Spleen (tissue), 11 donors: ENCODE results near the gene MPND. TPM values are rescaled to one million over a fixed set of nuclear protein-coding genes. Genes with fewer than 3 reads are reported as not detected.

Experiments
- DNase-seq: peaks from one replicate; pipeline ENCODE4 v3.0.0-alpha.2; 2020
- H3K27ac ChIP-seq, 8 donors: fragments of 200-600 bp; sonication (generic) in 7 of 8; 1 replicate in 4 of 8; 2 replicates in 4 of 8; pipeline versions ENCODE4 v1.5.0 to v1.8.0; 2016 to 2021; ENCODE audit warnings: inconsistent platforms in 4 of 8, mild to moderate bottlenecking in 4 of 8, moderate library complexity in 1 of 8
- H3K27me3 ChIP-seq, 7 donors: fragments of 200-600 bp; sonication (generic) in 6 of 7; replicated peaks in 1 of 7; 1 replicate in 4 of 7; 2 replicates in 3 of 7; pipeline versions ENCODE4 v1.5.0 to v1.8.0; 2016 to 2021; ENCODE audit warnings: inconsistent platforms in 3 of 7, mild to moderate bottlenecking in 1 of 7
- H3K36me3 ChIP-seq, 6 donors: fragments of 200-600 bp; sonication (generic) in 5 of 6; 1 replicate in 4 of 6; 2 replicates in 2 of 6; pipeline versions ENCODE4 v1.5.0 to v1.8.0; 2016 to 2021; ENCODE audit warnings: inconsistent platforms in 2 of 6
- H3K4me1 ChIP-seq, 6 donors: fragments of 200-600 bp; sonication (generic) in 5 of 6; 1 replicate in 3 of 6; 2 replicates in 3 of 6; pipeline versions ENCODE4 v1.5.0 to v1.8.0; 2016 to 2021; ENCODE audit warnings: inconsistent platforms in 3 of 6
- H3K4me3 ChIP-seq, 8 donors: fragments of 200-600 bp; sonication (generic) in 7 of 8; 1 replicate in 4 of 8; 2 replicates in 4 of 8; pipeline versions ENCODE4 v1.5.0 to v1.8.0; 2016 to 2021; ENCODE audit warnings: inconsistent platforms in 4 of 8, mild to moderate bottlenecking in 4 of 8, moderate library complexity in 2 of 8
- H3K9me3 ChIP-seq, 8 donors: fragments of 200-600 bp; sonication (generic) in 7 of 8; 1 replicate in 4 of 8; 2 replicates in 4 of 8; pipeline versions ENCODE4 v1.5.0 to v1.8.0; 2016 to 2021; ENCODE audit warnings: inconsistent platforms in 4 of 8
- CTCF ChIP-seq, 11 experiments: fragments of 200-600 bp in 7 of 11; fragments of 450-650 bp in 4 of 11; sonication (generic) in 4 of 11; IDR thresholded peaks in 8 of 11; conservative IDR thresholded peaks in 3 of 11; 1 replicate in 7 of 11; 2 replicates in 4 of 11; pipeline versions ENCODE4 v1.4.0 to v1.8.0; 2016 to 2021; ENCODE audit warnings: antibody characterized with exemption in 11 of 11, inconsistent platforms in 4 of 11, mild to moderate bottlenecking in 1 of 11
- POLR2A ChIP-seq, 3 donors: fragments of 450-650 bp; IDR thresholded peaks; one replicate each; pipeline ENCODE4 v1.5.1; 2017; ENCODE audit warnings: antibody characterized with exemption in 3 of 3, mild to moderate bottlenecking in 1 of 3
- POLR2AphosphoS5 ChIP-seq, 3 donors: sonication (generic); formaldehyde crosslinking; IDR thresholded peaks; one replicate each; pipeline ENCODE4 v1.5.1; 2017; ENCODE audit warnings: antibody characterized with exemption in 3 of 3
- WGBS, 5 donors: extraction: QIAGEN DNeasy Blood & Tissue Kit in 3 of 5; methylation state at CpG; one replicate each; pipeline versions ENCODE4 v1.1.5 to v1.1.7; 2013 to 2018; 5-methylcytosine and 5-hydroxymethylcytosine counted together
- intact Hi-C: fragments of 100-400 bp; cut with DNase I; formaldehyde crosslinking; loops from one replicate; pipeline ENCODE4 v1.15.0; 2023; ENCODE audit warnings: low total_unique reads
- polyA plus RNA-seq, 3 donors: library from polyadenylated mRNA; stranded (reverse); fragments of 200-250 nt; gene quantifications; one replicate each; pipeline ENCODE4 v1.2.1, GENCODE V29; 2013
- total RNA-seq, 7 donors: library from RNA; depleted of rRNA in 3 of 7; stranded (reverse); fragments of >200 nt in 3 of 7; fragmentation: NEBNext Ultra II Directional in 4 of 7; extraction: Animal tissue kit (Norgen Biotek cat#: 25700) in 4 of 7; gene quantifications; one replicate each; pipeline versions ENCODE4 v1.1.0 to v1.2.1, GENCODE V29; 2016 to 2021
- donor health status: healthy with polysubstance abuse.
- donor health status: DM: no; HTN: no; CAD: no; lungs with moderate emphysema.
- donor health status: DM: no; HTN: no; CAD: no.
- donor health status: Bipolar disorder and iron deficiency.
- donor health status: healthy.
- donor health status: DM: no; HTN: no; CAD: no.
- donor health status: DM: yes; HTN: yes; CAD: no.

MPND gene
- total and polyA plus RNA-seq, 10 donors, result 6.4 to 24.2 (median 16.0) TPM

DNA sequence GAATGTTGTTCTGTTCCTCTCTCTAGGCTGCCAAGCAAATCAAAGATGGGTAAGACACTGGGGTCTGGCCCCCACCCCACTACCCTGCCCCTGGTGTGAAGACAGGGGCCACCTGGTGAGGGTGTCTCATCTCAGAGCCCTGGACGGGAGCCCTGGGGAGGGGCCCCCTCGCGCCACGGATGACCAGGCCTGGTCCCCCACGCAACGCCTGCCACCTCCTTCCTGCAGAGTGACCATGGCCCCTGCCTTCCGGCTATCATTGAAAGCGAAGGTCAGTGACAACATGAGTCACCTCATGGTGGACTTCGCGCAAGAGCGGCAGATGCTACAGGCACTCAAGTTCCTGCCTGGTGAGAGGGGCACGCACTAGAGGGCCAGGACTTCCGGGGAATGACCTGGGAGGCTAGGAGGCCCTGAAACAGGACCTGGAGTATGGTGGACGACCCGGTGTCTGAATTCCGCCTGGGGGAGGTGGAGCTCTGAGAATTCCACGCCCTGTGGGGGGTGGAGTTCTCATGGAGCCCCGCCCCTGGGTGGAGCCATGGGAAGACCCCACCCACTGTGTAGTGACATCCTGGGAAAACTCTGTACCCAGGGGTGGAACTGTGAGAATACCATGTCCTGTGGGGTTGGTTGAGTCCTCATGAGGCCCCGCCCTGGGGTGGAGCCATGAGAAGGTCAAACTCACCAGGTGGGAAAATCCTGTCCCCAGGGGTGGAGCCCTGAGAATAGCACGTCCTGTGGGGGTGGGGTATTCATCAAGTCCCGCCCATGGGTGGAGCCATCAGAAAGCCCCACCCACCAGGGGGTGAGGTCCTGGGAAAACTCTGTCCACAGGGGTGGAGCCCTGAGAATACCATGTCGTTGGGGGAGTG lies 32.9 kb upstream of the MPND start:
- no peak overlapping the region for H3K4me3 ChIP-seq
- intact Hi-C loops, result no loop called here
- no peaks in the 10 kb centered on the region for H3K9me3 ChIP-seq
- no peak for DNase-seq
- H3K27me3 ChIP-seq, result peaks cover 0 to 20% (median 2%) of the 10 kb centered on the region in 7 donors
- 79 to 86% (median 83%) methylated on average over 14 to 22 of the region's 22 CpGs for WGBS, 5 donors
- H3K36me3 ChIP-seq, result no peaks in the 10 kb centered on the region
- peaks cover 0 to 14% (median 3%) of the 10 kb centered on the region in 6 donors for H3K4me1 ChIP-seq
- no peak for TF ChIP-seq POLR2A (IDR thresholded peaks at IDR 0.05)
- TF ChIP-seq POLR2AphosphoS5 (IDR thresholded peaks at IDR 0.05), result peak in 2 of 3 donors; percentile 5 to 20
- no peak for TF ChIP-seq CTCF (IDR thresholded peaks at IDR 0.05 in 8 of 11, conservative IDR thresholded peaks at IDR 0.05 in 3 of 11)
- no peak overlapping the region for H3K27ac ChIP-seq

GRCh38 chr19:4313847-4314490 lies 29.4 kb upstream of the MPND start:
- Histone ChIP-seq H3K36me3 (no peaks in the 10 kb centered on the region), H3K27ac (peak overlapping the region in 4 of 8 donors; percentile 12 to 61 (median 38)), H3K27me3 (peaks cover 0 to 35% (median 0%) of the 10 kb centered on the region in 7 donors), H3K9me3 (peaks cover 0 to under 1% (median 0%) of the 10 kb centered on the region in 8 donors), H3K4me3 (peak overlapping the region in 1 of 8 donors; percentile 24), H3K4me1 (peaks cover 0 to 14% (median 3%) of the 10 kb centered on the region in 6 donors)
- intact Hi-C loops, result no loop called here
- TF ChIP-seq POLR2A (IDR thresholded peaks at IDR 0.05) (no peak), POLR2AphosphoS5 (IDR thresholded peaks at IDR 0.05) (no peak), CTCF (IDR thresholded peaks at IDR 0.05 in 8 of 11, conservative IDR thresholded peaks at IDR 0.05 in 3 of 11) (no peak)
- no peak for DNase-seq
- 47 to 65% (median 55%) methylated on average over 12 of the region's 12 CpGs for WGBS, 5 donors

GRCh38 chr19:4316956-4317355 lies 26.4 kb upstream of the MPND start:
- no peak for TF ChIP-seq CTCF (IDR thresholded peaks at IDR 0.05 in 8 of 11, conservative IDR thresholded peaks at IDR 0.05 in 3 of 11)
- TF ChIP-seq POLR2AphosphoS5 (IDR thresholded peaks at IDR 0.05), result no peak
- no peak for TF ChIP-seq POLR2A (IDR thresholded peaks at IDR 0.05)
- H3K27ac ChIP-seq, result no peak overlapping the region
- peaks cover 0 to 35% (median 0%) of the 10 kb centered on the region in 7 donors for H3K27me3 ChIP-seq
- H3K4me3 ChIP-seq, result no peak overlapping the region
- WGBS, 5 donors, result 86 to 94% (median 89%) methylated on average over 7 to 9 of the region's 9 CpGs
- no peaks in the 10 kb centered on the region for H3K36me3 ChIP-seq
- intact Hi-C loops, result no loop called here
- H3K9me3 ChIP-seq, result peaks cover 0 to 26% (median 0%) of the 10 kb centered on the region in 8 donors
- no peak for DNase-seq
- H3K4me1 ChIP-seq, result peaks cover 0 to 14% (median 3%) of the 10 kb centered on the region in 6 donors

GRCh38 chr19:4318460-4318859 lies 24.9 kb upstream of the MPND start:
- TF ChIP-seq POLR2AphosphoS5 (IDR thresholded peaks at IDR 0.05) (no peak), POLR2A (IDR thresholded peaks at IDR 0.05) (no peak), CTCF (IDR thresholded peaks at IDR 0.05 in 8 of 11, conservative IDR thresholded peaks at IDR 0.05 in 3 of 11) (no peak)
- H3K27me3 ChIP-seq, result peaks cover 0 to 27% (median 0%) of the 10 kb centered on the region in 7 donors
- intact Hi-C loops, result no loop called here
- WGBS, 5 donors, result 90 to 96% (median 93%) methylated on average over 7 of the region's 7 CpGs
- H3K36me3 ChIP-seq, result no peaks in the 10 kb centered on the region
- no peak overlapping the region for H3K27ac ChIP-seq
- no peak for DNase-seq
- peaks cover 0 to 14% (median 3%) of the 10 kb centered on the region in 6 donors for H3K4me1 ChIP-seq
- peaks cover 0 to 36% (median 3%) of the 10 kb centered on the region in 8 donors for H3K9me3 ChIP-seq
- H3K4me3 ChIP-seq, result no peak overlapping the region
